Measurements from ENCODE around the gene TUBB6. TPM values are rescaled to one million over a fixed set of nuclear protein-coding genes. Genes with fewer than 3 reads are reported as not detected.

Gene TUBB6
- total and polyA plus RNA-seq, 10 of the 15 experiments (the other 5 are each of a cell fraction or from before 2014, with no cell fraction given) = 27.4 to 262 (median 82.5) TPM

DNA sequence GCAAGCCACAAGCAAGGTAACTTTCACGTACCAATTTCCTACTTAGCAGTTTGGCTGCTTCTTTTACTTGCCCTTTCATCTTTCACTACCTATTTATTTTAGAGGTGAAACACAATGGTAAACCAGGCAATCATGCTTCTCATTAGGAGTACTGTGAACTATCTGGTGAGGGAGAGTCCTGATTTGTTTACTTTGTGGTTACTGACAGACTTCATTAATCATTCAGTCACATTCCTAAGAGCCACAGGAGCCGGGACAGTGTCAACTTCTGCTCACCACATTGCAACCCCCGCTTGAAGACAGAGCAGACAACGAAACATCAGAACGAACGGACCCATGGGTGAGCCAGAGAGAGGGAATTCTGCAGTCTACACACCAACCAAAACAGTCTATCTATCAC, 28.8 kb downstream of the TUBB6 start (continued):
- TF ChIP-seq RELB (IDR thresholded peaks at IDR 0.05; ENCODE audit: low read depth) (no peak), BCL11A (IDR thresholded peaks at IDR 0.05; ENCODE audit: low read depth, low read length) (no peak), NRF1 (conservative IDR thresholded peaks at IDR 0.05; ENCODE audit: low read depth, low read length) (no peak), POLR2A (IDR thresholded peaks at IDR 0.05; ENCODE audit: low read depth, low read length) (no peak), IRF4 (IDR thresholded peaks at IDR 0.05; ENCODE audit: low read depth, low read length) (no peak), MEF2B (IDR thresholded peaks at IDR 0.05; ENCODE audit: partially characterized antibody, poor library complexity, severe bottlenecking) (no peak), ZNF217 (IDR thresholded peaks at IDR 0.05) (no peak), NFXL1 (IDR thresholded peaks at IDR 0.05; ENCODE audit: borderline replicate concordance) (no peak), ZNF687 (IDR thresholded peaks at IDR 0.05) (no peak), CBX3 (IDR thresholded peaks at IDR 0.05; ENCODE audit: borderline replicate concordance, low read depth) (no peak), CREM (IDR thresholded peaks at IDR 0.05; ENCODE audit: low read depth) (no peak), JUND (IDR thresholded peaks at IDR 0.05; ENCODE audit: low read depth, low read length) (no peak), BHLHE40 (IDR thresholded peaks at IDR 0.05; ENCODE audit: borderline replicate concordance in 1 of 2, low read depth in 2 of 2, low read length in 1 of 2) (peak in 1 of 2 experiments; percentile 10; a peak in 1 of 4 replicates), SREBF1 (IDR thresholded peaks at IDR 0.05; ENCODE audit: low read length) (no peak), MTA2 (IDR thresholded peaks at IDR 0.05; ENCODE audit: low read depth) (peak; percentile 54; the same call in 1 of the 2 replicates)
- TF ChIP-seq, protein P1, sequence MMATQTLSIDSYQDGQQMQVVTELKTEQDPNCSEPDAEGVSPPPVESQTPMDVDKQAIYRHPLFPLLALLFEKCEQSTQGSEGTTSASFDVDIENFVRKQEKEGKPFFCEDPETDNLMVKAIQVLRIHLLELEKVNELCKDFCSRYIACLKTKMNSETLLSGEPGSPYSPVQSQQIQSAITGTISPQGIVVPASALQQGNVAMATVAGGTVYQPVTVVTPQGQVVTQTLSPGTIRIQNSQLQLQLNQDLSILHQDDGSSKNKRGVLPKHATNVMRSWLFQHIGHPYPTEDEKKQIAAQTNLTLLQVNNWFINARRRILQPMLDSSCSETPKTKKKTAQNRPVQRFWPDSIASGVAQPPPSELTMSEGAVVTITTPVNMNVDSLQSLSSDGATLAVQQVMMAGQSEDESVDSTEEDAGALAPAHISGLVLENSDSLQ (IDR thresholded peaks at IDR 0.05) = peak; percentile 17; the same call in 1 of the 2 replicates
